AG04449 (cell line): ENCODE data around the gene CRYBA4.
A peak's percentile ranks its signal among the peaks of the same experiment; 100 is the strongest.

Source experiments
- CTCF ChIA-PET: fragments of 350-600 bp; formaldehyde crosslinking; extraction: SDS; loops from one replicate; lab custom pipeline; 2021; ENCODE audit warnings: antibody characterized with exemption; lab: Yijun Ruan, JAX
- POLR2A ChIA-PET: fragments of 400-600, 350-600 bp; formaldehyde crosslinking; extraction: SDS; loops from one replicate; lab custom pipeline; 2020; ENCODE audit warnings: antibody characterized with exemption, inconsistent platforms; lab: Yijun Ruan, JAX
- DNase-seq: peaks from one replicate; pipeline ENCODE4 v3.0.0-alpha.2; 2010; ENCODE audit warnings: low read depth, low spot score
- H3K4me3 ChIP-seq: 2 replicates; pipeline ENCODE4 v1.5.1; 2011; ENCODE audit warnings: low read depth, mild to moderate bottlenecking, control low read depth, low read length
- CTCF ChIP-seq: IDR thresholded peaks from one replicate; pipeline ENCODE4 v1.5.1; 2011; ENCODE audit warnings: mild to moderate bottlenecking, moderate library complexity, low read length, control low read depth, inconsistent platforms; ENCODE audit not compliant: insufficient read depth; ENCODE audit errors: missing control alignments

Gene CRYBA4

DNA sequence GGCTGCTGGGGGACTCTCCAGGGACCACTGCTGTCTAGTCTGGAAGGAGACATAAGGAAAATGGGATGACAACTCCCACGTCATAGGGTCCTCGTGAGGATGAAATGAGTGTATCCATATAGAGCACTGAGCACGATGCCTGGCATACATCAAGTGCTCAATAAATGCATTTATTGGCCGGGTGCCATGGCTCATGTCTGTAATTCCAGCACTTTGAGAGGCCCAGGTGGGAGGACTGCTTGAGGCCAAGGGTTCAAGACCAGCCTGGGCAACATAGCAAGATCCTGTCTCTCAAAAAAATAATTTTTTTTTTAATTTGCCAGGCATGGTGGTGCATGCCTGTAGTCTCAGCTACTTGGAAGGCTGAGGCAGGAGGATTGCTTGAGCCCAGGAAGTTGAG lies 19.6 kb upstream of the CRYBA4 start:
- no peak for TF ChIP-seq CTCF
- CTCF ChIA-PET = no interaction called here
- DNase-seq = no peak
- POLR2A ChIA-PET = no interaction called here
- no peak overlapping the region for H3K4me3 ChIP-seq

GRCh38 chr22:26604368-26604767 lies 17.4 kb upstream of the CRYBA4 start:
- TF ChIP-seq CTCF = no peak
- CTCF ChIA-PET = interaction anchor here (0.8 to 0.9 kb wide), 2 partner anchors 10 to 13 kb away, joined by 3 to 6 read pairs; no protein-coding TSS in a partner anchor
- POLR2A ChIA-PET = no interaction called here
- DNase-seq = no peak
- no peak overlapping the region for H3K4me3 ChIP-seq

- CTCF ChIA-PET = no interaction called here
- TF ChIP-seq CTCF = no peak
- POLR2A ChIA-PET = no interaction called here
- no peak for DNase-seq
- H3K4me3 ChIP-seq = no peak overlapping the region
Measured at GRCh38 chr22:26606611-26607010, 15.2 kb upstream of the CRYBA4 start.

- no peak for TF ChIP-seq CTCF
- CTCF ChIA-PET = interaction anchor here (1.3 kb wide), 2 partner anchors 25 to 242 kb away, joined by 4 to 5 read pairs; no protein-coding TSS in a partner anchor
- no peak overlapping the region for H3K4me3 ChIP-seq
- no peak for DNase-seq
- POLR2A ChIA-PET = no interaction called here
Measured at GRCh38 chr22:26608129-26608528, 13.6 kb upstream of the CRYBA4 start.

DNA sequence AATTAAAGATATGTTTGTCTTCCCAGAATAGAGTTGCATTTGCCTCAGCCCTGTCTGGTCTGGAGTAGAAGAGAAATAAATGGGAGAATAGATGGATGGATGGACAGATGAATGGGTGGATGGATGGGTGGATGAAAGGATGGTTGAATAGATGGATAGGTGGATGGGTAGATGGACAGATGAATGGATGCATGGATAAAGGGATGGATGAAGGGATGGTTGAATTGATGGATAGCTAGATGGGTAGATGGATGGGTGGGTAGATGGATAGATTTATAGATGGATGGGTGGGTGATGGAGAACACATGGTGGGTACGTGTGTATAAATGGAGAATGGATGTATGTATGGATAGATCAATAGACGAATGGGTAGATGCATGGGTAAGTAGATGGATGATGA lies 12.5 kb upstream of the CRYBA4 start:
- TF ChIP-seq CTCF = no peak
- H3K4me3 ChIP-seq = no peak overlapping the region
- POLR2A ChIA-PET = no interaction called here
- DNase-seq = no peak
- CTCF ChIA-PET = interaction anchor here (0.7 kb wide), 1 partner anchor 57 kb away, joined by 3 read pairs; no protein-coding TSS in a partner anchor

GRCh38 chr22:26610072-26610958 lies 11.4 kb upstream of the CRYBA4 start:
- peak; percentile 64 for DNase-seq
- no peak overlapping the region for H3K4me3 ChIP-seq
- TF ChIP-seq CTCF = no peak
- POLR2A ChIA-PET = interaction anchor here (0.6 kb wide), 1 partner anchor 10 kb away, joined by 4 read pairs; no protein-coding TSS in a partner anchor
- CTCF ChIA-PET = no interaction called here
